Activated naive CD4-positive, alpha-beta T cell treated with anti-CD3 and anti-CD28 coated beads for 36 hours (primary cell): ENCODE data around the gene PPP2CA. TPM values are rescaled to one million over a fixed set of nuclear protein-coding genes. Genes with fewer than 3 reads are reported as not detected.
A peak's percentile ranks its signal among the peaks of the same experiment; 100 is the strongest.
"Not testable (repeated sequence)": the region's sequence is repeated elsewhere in the genome, so short reads cannot be mapped to it uniquely, and the experiment has no call there.

ENCODE experiments used
- CTCF ChIA-PET: fragments of 350-600 bp; sonication (Branson Sonifier 250); formaldehyde crosslinking; loops from one replicate; lab custom pipeline; 2021; ENCODE audit warnings: antibody characterized with exemption; lab: Charles Lee
- DNase-seq: peaks from one replicate; pipeline ENCODE4 v3.0.0-alpha.2; 2020
- H3K27ac Mint-ChIP-seq: one replicate; pipeline ENCODE4 v1.8.0; 2021; ENCODE audit warnings: mild to moderate bottlenecking, mixed read lengths
- H3K27me3 Mint-ChIP-seq: one replicate; pipeline ENCODE4 v1.8.0; 2021; ENCODE audit warnings: low read depth, mixed read lengths
- H3K36me3 Mint-ChIP-seq: one replicate; pipeline ENCODE4 v1.8.0; 2021; ENCODE audit warnings: low read depth, mixed read lengths
- H3K4me1 Mint-ChIP-seq: one replicate; pipeline ENCODE4 v1.8.0; 2021; ENCODE audit warnings: low read depth, mixed read lengths
- H3K4me3 Mint-ChIP-seq: one replicate; pipeline ENCODE4 v1.8.0; 2021; ENCODE audit warnings: mild to moderate bottlenecking, moderate library complexity, mixed read lengths
- H3K9me3 Mint-ChIP-seq: one replicate; pipeline ENCODE4 v1.8.0; 2021; ENCODE audit warnings: mixed read lengths
- intact Hi-C: fragments of 100-400 bp; cut with micrococcal nuclease; formaldehyde crosslinking; loops from one replicate; pipeline ENCODE4 v1.15.1; 2023
- total RNA-seq, 2 experiments: library from RNA; stranded (reverse); gene quantifications; one replicate each; pipeline ENCODE4 v1.2.3, GENCODE V29; 2021

PPP2CA gene
- total RNA-seq, 2 experiments from 2014 or later = 132 to 135 TPM

- DNase-seq = no peak
- CTCF ChIA-PET = interaction anchor here (0.5 to 1.9 kb wide), 4 partner anchors 10 to 67 kb away, joined by 3 to 4 read pairs (median 4); no protein-coding TSS in a partner anchor
- Mint-ChIP-seq H3K4me1 (no peaks in the 10 kb centered on the region), H3K9me3 (no peaks in the 10 kb centered on the region), H3K27me3 (no peaks in the 10 kb centered on the region), H3K27ac (no peak overlapping the region), H3K36me3 (no peaks in the 10 kb centered on the region), H3K4me3 (no peak overlapping the region)
- intact Hi-C loops = no loop called here
Observed at GRCh38 chr5:134236820-134237219, 10.9 kb upstream of the PPP2CA start.

DNA sequence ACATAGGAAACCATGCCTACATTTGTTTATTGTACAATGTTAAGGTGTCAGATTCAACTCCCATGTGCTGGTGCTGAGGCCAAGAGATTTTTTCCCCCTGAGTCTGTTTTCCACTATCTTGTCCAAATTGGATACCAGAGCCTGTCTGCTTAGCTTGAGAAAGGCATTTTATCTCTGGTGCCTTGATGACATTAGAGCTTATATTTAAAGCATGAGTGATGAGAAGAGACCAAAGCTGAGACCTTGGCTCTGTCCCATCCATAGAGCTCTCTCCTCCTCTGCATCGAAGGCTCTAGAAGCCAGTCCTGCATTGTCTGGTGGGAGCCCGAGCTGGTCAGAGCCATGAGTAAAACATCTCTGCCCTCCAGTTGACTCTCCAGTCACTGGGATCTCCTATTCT lies 10.4 kb upstream of the PPP2CA start:
- CTCF ChIA-PET = interaction anchor here (0.5 to 1.9 kb wide), 5 partner anchors 9 to 67 kb away, joined by 3 to 4 read pairs (median 3); partner anchors contain the start of gene PPP2CA
- Mint-ChIP-seq H3K4me1 (no peaks in the 10 kb centered on the region), H3K27me3 (no peaks in the 10 kb centered on the region), H3K4me3 (no peak overlapping the region), H3K9me3 (no peaks in the 10 kb centered on the region), H3K36me3 (no peaks in the 10 kb centered on the region), H3K27ac (no peak overlapping the region)
- no peak for DNase-seq
- intact Hi-C loops = no loop called here

DNA sequence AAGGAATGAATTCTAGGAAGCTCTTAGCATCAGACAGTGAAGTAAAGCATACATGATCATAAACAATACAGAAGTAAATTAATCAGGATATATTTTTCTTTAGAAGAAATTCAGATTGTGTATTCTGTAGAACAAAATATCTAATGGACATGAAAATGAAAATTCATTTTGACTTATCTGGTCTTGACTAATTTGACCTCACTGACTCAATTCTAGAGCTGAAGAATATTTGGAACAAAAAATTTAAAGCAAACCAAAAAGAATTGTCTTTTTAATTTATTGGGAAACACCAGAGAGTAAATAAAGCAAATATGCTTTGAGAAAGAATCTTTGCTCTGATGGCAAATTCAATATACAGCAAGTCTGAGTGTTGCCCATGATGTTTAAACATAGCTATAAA lies 2.8 kb upstream of the PPP2CA start:
- no peak overlapping the region for H3K27ac Mint-ChIP-seq
- H3K9me3 Mint-ChIP-seq = no peaks in the 10 kb centered on the region
- H3K36me3 Mint-ChIP-seq = peaks cover 17% of the 10 kb centered on the region
- DNase-seq = no peak
- H3K4me1 Mint-ChIP-seq = peaks cover 27% of the 10 kb centered on the region
- H3K27me3 Mint-ChIP-seq = no peaks in the 10 kb centered on the region
- H3K4me3 Mint-ChIP-seq = no peak overlapping the region
- CTCF ChIA-PET = interaction anchor here (1.2 to 1.5 kb wide), 2 partner anchors 43 to 189 kb away, joined by 3 read pairs; no protein-coding TSS in a partner anchor
- intact Hi-C loops = loop anchor here (5.0 to 10.0 kb wide), 3 partner anchors 116 to 1364 kb away; partner anchors contain the start of genes GDF9, PCBD2, TCF7 and UQCRQ

- Mint-ChIP-seq H3K27me3 (no peaks in the 10 kb centered on the region), H3K9me3 (no peaks in the 10 kb centered on the region), H3K4me3 (peak overlapping the region; percentile 96), H3K4me1 (peaks cover 34% of the 10 kb centered on the region), H3K27ac (no peak overlapping the region), H3K36me3 (peaks cover 20% of the 10 kb centered on the region)
- intact Hi-C loops = loop anchor here (2.0 to 10.0 kb wide), 7 partner anchors 115 to 1363 kb away; partner anchors contain the start of genes CDKN2AIPNL, DDX46, GDF9 and PCBD2
- CTCF ChIA-PET = interaction anchor here (0.8 to 1.5 kb wide), 3 partner anchors 9 to 188 kb away, joined by 3 to 4 read pairs (median 3); no protein-coding TSS in a partner anchor
- DNase-seq = no peak
Observed at GRCh38 chr5:134227776-134228175, 1.9 kb upstream of the PPP2CA start.

- Mint-ChIP-seq H3K4me1 (peaks cover 39% of the 10 kb centered on the region), H3K27me3 (no peaks in the 10 kb centered on the region), H3K9me3 (no peaks in the 10 kb centered on the region), H3K36me3 (peaks cover 20% of the 10 kb centered on the region), H3K27ac (peak overlapping the region; percentile 96), H3K4me3 (peak overlapping the region; percentile 96)
- intact Hi-C loops = loop anchor here (2.0 to 10.0 kb wide), 7 partner anchors 115 to 1362 kb away; partner anchors contain the start of genes CDKN2AIPNL, DDX46, GDF9 and PCBD2
- peak; percentile 26 for DNase-seq
- CTCF ChIA-PET = interaction anchor here (0.9 to 1.1 kb wide), 2 partner anchors 9 to 360 kb away, joined by 3 to 4 read pairs; no protein-coding TSS in a partner anchor
Observed at GRCh38 chr5:134227259-134227658, 1.4 kb upstream of the PPP2CA start.

- H3K4me3 Mint-ChIP-seq = peak overlapping the region; percentile 96
- CTCF ChIA-PET = interaction anchor here (0.6 to 1.6 kb wide), 8 partner anchors 9 to 361 kb away, joined by 3 to 7 read pairs (median 4); partner anchors contain the start of gene CDKN2AIPNL
- peaks cover 25% of the 10 kb centered on the region for H3K36me3 Mint-ChIP-seq
- no peaks in the 10 kb centered on the region for H3K9me3 Mint-ChIP-seq
- H3K27me3 Mint-ChIP-seq = no peaks in the 10 kb centered on the region
- peaks cover 44% of the 10 kb centered on the region for H3K4me1 Mint-ChIP-seq
- intact Hi-C loops = loop anchor here (1.0 to 10.0 kb wide), 19 partner anchors 49 to 1362 kb away; partner anchors contain the start of genes C5orf24, CAMLG, CDKL3 and CDKN2AIPNL
- no peak for DNase-seq
- H3K27ac Mint-ChIP-seq = peak overlapping the region; percentile 96
Observed at GRCh38 chr5:134226441-134227192, 744 bp upstream of the PPP2CA start.

DNA sequence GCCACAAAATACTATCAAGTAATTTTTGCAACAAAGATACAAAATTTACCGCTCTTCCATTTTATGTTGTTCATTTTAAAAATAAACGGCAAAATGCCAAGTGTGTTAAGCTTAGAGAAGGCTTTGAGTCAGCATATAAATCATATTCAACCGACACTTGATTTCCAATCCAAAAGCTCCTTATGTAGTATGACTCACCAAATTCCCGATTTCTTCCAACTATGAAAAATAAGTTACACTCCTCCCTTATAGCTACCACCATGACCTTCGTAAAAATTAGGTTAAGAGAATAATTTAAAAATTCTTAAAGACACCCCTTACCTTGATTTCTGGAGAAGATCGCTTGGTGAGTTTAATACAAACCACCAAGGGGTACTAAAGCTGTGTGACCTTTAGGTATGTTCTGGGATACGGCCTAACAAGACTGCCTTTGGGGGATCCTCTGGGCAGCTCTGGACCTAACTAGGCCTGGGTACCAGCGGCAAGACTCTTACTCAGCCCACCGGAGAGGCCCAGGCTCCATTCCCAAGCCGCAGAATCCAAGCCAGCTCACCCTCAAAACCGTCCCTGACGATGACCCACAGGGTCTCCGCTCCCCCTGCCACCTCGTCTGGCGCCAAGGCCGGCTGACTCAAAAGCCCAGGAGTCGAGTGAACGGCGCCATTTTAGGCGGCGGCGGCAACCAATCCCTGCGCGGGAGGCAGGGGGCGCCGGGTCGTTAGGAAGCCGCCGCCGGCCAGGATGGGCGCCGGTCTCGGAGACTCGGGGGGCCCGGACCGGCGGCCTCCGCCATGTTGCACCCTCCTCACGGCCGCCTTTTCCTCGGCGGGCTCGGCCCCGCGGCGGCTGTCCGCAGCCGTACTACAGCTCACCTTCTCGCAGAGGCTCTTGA lies 739 bp downstream of the PPP2CA start:
- intact Hi-C loops = loop anchor here (1.0 to 10.0 kb wide), 4 partner anchors 113 to 1360 kb away; partner anchors contain the start of genes C5orf15, GDF9, PCBD2 and TCF7
- Mint-ChIP-seq H3K27ac (peak overlapping the region; percentile 96), H3K4me3 (peak overlapping the region; percentile 96), H3K36me3 (peaks cover 35% of the 10 kb centered on the region), H3K4me1 (peaks cover 57% of the 10 kb centered on the region), H3K27me3 (no peaks in the 10 kb centered on the region), H3K9me3 (no peaks in the 10 kb centered on the region)
- DNase-seq = peak; percentile 74
- CTCF ChIA-PET = interaction anchor here (0.6 to 1.6 kb wide), 12 partner anchors 9 to 515 kb away, joined by 3 to 7 read pairs (median 3); partner anchors contain the start of gene CDKN2AIPNL

DNA sequence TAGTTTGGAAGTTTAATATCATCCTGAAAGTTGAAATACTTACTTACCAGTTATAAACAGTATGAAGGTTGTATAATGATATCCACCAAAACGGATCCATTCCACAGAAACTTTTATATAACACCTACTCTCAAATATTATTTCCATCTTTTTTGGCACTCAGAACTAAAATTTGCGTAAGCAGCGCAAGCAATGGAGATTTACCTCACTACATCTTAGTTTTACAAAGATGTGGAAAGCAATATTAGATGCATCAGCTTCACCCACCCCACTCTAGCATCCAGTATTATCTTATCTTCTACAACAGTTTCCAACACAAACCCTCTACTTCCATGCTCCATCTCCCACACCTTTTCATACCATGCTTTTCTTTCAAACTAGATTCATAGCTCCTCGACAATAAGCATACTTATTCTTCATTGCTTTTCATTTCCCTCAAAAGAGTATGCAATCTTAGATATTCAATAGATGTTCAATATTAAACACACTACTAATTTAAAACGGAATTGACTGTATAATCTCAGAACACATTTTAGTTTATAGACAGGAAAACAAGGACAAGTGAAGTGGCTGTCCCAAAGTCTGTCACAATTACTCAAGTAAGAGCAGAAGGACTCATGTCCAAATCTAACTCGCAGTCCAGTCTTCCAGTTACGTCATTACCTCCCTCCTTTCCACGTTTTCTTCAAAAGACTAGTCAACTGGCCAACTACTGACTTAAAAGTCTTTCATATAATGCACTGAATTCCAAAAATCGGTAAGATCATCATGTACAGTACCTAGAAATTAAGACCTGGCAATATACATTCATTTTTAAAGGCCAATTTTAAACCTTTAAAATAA lies 2.2 kb downstream of the PPP2CA start:
- Mint-ChIP-seq H3K4me3 (peak overlapping the region; percentile 96), H3K27me3 (no peaks in the 10 kb centered on the region), H3K36me3 (peaks cover 37% of the 10 kb centered on the region), H3K9me3 (no peaks in the 10 kb centered on the region), H3K27ac (peak overlapping the region; percentile 79), H3K4me1 (peaks cover 73% of the 10 kb centered on the region)
- CTCF ChIA-PET = interaction anchor here (0.5 to 1.3 kb wide), 3 partner anchors 15 to 272 kb away, joined by 4 read pairs; no protein-coding TSS in a partner anchor
- DNase-seq = no peak
- intact Hi-C loops = loop anchor here (10.0 kb wide), 2 partner anchors 681 to 1359 kb away; partner anchors contain the start of genes GDF9, PCBD2 and UQCRQ

DNA sequence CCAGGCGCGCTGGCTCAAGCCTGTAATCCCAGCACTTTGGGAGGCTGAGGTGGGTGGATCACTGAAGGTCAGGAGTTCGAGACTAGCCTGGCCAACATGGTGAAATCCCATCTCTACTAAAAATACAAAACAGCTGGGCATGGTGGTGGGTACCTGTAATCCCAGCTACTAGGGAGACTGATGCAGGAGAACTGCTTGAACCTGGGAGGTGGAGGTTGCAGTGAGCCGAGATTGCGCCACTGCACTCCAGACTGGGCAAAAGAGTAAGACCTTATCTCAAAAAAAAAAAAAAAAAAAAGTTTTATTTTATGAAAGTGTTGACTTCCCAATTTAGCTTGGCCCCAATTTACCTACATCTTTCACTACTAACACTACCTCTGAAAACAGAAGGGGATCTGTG lies 4.2 kb downstream of the PPP2CA start:
- H3K36me3 Mint-ChIP-seq = peaks cover 39% of the 10 kb centered on the region
- H3K27ac Mint-ChIP-seq = peak overlapping the region; percentile 23
- H3K9me3 Mint-ChIP-seq, H3K27me3 Mint-ChIP-seq, H3K4me3 Mint-ChIP-seq, DNase-seq: not testable (repeated sequence)
- CTCF ChIA-PET = interaction anchor here (0.6 to 1.5 kb wide), 4 partner anchors 9 to 318 kb away, joined by 3 to 6 read pairs (median 4); no protein-coding TSS in a partner anchor
- intact Hi-C loops = loop anchor here (10.0 kb wide), 2 partner anchors 683 to 1357 kb away; partner anchors contain the start of genes GDF9, PCBD2 and UQCRQ
- peaks cover 73% of the 10 kb centered on the region for H3K4me1 Mint-ChIP-seq

DNA sequence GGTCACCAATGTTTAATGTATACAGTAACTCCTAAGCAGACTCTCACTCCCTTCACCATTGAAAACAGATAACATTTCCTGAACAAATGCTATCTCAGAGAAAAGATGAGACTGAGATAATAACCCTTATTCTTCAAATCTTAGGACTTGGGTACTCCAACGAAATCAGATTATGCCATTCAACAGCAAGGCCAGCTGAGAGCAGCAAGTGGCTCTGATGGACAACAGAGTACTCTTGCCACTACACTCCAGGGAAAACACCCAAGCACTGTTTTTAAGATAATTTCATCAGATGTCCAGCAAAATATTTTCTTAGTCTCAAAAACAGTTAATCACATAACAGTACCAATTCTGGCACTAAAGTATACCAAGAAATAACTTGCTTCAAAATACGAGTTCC lies 10.1 kb downstream of the PPP2CA start:
- intact Hi-C loops = no loop called here
- H3K4me1 Mint-ChIP-seq = peaks cover 65% of the 10 kb centered on the region
- CTCF ChIA-PET = interaction anchor here (1.8 kb wide), 1 partner anchor 10 kb away, joined by 4 read pairs; the partner anchor contains the start of gene PPP2CA
- peaks cover 16% of the 10 kb centered on the region for H3K36me3 Mint-ChIP-seq
- no peak overlapping the region for H3K4me3 Mint-ChIP-seq
- H3K27me3 Mint-ChIP-seq = no peaks in the 10 kb centered on the region
- no peak for DNase-seq
- H3K27ac Mint-ChIP-seq = no peak overlapping the region
- no peaks in the 10 kb centered on the region for H3K9me3 Mint-ChIP-seq
